SW 1271 (cell line): ENCODE measurements around the gene VTI1B.

Source experiments
- DNase-seq, 2 experiments: peaks; one replicate each; lab custom pipeline; 2025; lab: John Stamatoyannopoulos, UW

Gene VTI1B

DNA sequence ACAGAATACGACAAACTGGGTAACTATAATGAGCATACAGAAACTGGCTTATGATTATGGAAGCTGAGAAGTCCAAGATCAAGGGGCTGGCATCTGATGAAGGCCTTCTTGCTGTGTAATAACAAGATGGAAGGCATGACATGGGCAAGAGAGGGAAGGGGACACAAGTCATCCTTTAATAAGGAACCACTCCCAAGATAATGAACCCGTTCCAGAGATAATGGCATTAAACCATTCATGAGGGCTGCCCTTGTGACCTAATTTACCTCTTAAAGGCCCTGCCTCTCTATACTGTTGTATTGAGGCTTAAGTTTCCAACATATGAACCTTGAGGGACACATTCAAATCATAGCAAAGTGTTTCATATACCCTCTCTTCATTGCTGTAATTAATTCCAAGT is 4.6 kb upstream of the VTI1B start:
- DNase-seq, result no peak

DNA sequence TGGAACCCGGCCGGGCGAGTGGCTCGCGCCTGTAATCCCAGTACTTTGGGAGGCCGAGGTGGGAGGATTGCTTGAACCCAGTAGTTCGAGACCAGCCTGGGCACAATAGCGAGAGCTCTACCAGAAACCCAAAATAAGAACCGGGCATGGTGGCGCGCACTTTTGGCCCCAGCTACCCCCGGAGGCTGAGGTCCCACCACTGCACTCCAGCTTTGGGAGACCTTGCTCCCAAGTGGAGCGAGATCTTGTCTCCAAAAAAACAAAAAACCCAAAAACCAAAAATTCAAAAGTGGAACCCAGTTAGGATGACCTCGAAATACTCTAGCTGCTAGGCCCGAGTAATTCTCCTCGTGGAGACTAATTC is 769 bp upstream of the VTI1B start:
- no peak for DNase-seq

DNA sequence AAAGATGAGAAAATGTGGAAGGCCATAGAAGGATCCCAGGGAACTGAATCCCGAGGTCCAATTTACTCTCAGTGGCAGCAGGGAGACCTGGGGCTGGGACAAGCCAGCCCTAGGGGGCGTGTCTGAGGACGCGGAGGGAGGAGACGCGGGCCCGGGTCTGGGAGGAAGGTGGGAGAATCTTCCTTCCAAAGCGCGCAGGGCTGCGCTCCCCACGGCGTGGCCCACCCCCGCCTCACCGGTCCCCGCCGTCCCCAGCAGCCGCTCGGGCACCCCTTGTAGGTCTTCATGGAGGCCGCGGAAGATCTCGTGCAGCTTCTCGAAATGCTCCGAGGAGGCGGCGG is 323 bp downstream of the VTI1B start:
- peak; percentile 59 to 76 for DNase-seq

DNA sequence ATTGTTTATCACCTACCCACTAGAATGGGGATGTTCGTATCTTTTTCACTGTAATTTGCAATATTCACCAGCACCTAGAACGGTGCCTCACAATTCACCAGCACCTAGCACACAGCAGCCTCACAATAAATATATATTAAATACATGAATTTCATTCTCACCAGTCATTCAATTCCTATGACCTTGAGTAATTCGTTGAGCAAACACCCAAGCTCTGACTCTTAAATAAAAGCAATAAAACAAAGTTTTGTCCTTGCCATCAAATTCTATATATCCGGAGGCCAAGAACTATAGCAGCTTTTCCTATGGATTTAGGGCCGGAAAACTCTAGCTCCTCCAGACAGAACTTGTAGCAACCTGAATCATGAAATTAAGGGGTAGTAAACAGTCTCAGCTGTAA is 981 bp downstream of the VTI1B start:
- DNase-seq, result no peak

DNA sequence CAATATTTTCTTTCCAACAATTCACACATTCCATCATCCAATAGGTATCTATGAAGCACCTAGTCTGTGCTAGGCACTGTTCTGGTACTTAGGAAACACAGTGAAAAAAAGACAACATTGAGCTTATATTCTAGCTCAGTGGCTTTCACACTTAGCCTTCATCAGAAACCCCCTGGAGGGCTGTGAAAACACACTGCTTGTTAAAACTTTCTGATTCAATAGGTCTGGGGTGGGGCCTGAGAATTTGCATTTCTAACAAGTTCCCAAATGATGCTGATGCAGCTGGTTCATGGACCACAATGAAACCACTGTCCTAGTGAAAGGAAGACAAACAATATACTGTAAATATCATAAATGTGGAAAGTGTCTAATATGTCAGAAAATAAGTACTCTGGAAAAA is 5.9 kb downstream of the VTI1B start:
- no peak for DNase-seq

DNA sequence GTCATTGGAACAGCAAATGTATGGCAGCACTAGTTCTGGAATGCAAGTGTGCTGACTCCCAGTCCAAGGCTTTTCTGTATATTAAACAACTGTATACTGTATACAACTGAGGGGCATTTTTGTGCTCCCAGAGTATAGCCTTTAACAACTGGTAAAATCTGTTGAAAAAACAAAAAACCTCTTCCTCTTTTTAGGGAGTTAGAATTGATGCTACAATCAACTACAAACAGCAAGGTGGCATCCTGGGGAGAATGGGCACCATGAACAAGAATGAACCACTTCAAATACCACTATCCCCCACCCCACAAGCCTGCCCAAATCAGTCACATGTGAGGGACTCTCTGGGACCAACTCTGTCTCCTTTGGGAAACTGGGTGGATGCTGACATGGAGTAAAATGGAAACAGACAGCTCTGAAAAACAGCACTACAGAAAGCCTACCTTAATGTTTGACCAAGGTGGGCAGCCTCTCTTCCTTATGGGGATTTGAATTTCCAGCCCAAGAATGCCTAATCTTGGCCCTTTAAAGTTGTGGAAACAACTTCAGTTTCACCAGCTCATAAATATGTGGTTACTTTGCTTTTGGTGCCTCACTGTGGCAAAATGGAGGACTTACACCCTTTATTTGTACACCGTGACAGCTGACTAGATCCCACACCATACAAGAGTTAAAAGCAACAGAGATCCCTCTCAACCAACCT is 7.5 kb downstream of the VTI1B start:
- DNase-seq, result peak in 1 of 2 experiments; percentile 34

DNA sequence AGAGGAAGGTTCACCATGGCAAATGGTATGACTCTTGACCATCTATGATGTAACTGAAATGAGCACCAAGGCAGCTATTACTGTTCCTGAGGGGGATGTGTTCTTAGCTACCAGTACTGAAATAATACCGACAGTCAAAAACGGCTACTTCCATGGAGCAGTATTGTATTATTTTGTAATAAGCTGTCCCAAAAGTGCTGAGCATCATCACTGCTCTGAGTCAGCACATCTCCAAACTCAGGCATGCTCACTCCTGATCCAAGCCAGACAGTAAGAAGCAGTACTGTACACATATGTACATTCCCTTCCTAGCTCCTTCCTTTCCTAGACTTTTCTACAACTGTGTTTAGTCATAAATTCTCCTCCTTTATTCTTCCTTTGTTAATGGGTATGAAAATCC is 8.6 kb downstream of the VTI1B start:
- no peak for DNase-seq

DNA sequence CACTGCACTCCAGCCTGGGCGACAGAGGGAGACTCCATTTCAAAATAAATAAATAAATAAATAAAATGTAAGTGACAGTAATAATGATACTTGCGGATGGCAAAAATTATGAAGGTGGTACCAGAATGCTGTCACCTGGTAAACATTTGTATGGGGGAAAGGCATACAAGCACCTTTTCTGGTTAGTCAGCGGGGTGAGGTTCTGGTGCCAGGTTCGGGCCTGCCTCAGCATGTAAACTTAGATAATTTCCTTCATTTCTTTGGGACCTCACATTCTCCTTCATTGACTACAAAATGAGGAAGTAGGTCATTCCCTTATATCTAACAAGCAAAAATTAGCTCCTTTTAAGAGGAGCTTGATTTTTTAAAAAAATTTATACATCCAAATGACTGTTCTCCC is 10.8 kb downstream of the VTI1B start:
- no peak for DNase-seq

DNA sequence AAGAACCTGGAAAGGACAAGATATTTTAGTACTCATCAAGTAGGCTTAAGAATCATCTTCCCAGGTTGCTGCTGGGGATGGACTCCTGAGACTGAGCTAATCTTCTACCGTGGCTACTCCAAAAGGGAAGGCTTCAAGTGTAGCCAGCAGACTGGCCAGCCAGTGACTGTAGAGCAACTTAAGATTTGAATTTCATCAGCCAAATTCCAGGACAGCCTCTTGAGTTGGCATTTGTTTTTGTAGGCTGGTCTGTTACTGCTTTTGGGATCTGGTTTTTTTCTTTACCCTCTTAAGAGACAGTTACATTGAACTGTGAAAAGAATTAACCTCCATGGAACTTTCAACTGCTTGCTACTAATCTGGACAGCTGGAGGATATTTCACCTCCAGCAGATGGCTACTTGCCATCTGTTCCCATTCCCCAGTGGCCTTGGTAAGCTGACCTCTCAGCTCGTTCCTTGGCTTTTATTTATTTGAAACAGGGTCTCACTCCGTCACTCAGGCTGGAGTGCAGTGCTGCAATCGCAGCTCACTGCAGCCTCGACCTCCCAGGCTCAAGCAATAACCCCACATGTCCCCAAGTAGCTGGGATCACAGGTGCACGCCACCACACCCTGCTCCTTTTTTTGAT is 20.7 kb downstream of the VTI1B start:
- no peak for DNase-seq

DNA sequence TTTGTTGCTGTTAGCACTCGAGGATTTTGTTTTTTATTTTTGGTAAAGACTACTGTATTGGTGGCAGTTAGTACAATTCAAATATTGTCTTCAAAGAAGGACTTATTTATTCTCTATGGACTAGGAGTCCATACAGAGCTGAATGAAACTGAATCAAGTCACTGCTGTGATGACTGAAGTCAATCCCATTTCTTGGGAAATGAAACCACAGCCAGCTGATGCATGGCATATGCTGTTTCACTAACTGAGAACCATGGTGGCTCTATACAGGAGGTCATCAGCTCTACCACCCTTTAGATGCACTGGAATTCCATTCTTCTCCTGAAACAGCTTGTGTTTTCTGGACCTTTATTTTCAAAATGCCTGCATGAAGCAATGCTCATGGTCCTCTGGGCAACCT is 22.2 kb downstream of the VTI1B start:
- no peak for DNase-seq

DNA sequence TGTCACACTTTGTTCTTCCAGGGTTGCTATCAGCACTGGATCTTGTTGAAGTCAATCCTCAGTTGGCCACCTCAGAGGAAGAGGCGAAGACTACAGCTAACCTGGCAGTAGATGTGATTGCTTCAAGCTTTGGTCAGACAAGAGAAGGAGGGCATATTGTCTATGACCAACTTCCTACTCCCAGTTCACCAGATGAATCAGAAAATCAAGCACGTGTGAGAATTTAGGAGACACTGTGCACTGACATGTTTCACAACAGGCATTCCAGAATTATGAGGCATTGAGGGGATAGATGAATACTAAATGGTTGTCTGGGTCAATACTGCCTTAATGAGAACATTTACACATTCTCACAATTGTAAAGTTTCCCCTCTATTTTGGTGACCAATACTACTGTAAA is 23.7 kb downstream of the VTI1B start:
- DNase-seq, result no peak

DNA sequence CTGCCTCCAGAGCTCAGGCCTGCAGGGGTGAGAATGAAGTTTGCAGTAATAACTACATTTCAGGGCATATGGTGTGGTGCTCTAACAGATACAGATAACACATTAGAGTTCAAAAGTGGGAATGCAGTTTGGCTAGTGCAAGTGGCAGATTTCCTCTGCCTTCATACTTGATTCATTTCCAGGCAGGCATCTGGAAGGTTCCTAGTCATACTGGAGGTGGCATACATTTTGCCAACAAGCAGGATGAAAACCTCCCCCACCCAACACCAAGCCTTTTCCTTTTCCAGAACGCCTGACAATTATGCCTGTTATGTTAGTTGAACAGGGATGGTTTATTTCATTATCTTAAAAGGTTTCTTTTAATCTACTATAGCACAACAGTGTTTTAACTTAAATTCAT is 24.3 kb downstream of the VTI1B start:
- no peak for DNase-seq

DNA sequence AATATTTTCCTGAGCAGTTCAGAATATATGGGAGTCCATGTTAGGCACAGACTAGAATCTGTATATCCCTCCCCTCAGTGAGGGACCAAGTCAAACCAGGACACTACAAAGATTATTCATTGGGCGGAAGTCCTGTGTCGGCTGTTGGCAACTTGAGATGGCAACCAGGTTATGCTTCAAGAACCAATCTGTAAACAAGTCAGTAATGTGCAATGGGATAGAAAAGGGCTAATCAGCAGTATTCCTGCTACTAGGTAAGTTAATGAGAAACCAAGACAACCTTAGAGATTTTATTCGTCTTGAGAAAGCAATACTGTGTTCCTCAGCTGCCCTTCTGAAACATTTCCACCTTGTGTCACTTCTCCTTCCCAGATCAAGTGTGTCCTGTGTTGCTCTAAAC is 28.3 kb downstream of the VTI1B start:
- no peak for DNase-seq

DNA sequence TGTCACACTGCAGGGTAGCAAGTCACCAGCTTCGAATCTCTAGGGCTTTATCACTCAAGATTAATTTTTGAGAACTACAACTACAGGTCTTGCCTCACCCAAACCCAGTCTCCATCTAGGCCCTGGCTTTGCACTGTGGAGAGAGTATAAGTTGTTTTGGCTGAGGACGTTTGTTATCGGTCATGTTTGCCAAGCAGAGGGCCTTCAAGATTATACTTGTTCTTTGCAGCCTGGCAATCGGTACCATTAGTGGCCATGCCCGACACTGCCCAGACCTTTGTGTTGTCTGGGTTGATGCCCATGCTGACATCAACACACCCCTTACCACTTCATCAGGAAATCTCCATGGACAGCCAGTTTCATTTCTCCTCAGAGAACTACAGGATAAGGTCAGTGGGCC is 29.0 kb downstream of the VTI1B start:
- no peak for DNase-seq

DNA sequence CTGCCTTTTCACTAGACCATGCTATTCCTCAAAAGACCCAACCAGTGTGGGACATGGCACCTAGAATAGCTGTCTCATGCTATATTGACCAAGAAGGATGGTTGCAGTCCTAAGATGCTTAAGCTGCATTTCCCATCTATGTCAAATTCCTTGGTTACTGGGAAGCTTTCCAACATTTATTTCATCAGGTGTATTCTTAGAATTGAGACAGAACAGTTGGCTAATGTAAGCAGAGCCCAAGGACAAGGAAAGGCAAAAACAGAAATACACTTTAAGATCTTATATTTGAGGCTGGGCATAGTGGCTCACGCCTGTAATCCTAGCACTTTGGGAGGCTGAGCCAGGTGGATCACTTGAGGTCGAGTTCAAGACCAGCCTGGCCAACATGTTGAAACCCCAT is 30.0 kb downstream of the VTI1B start:
- no peak for DNase-seq

DNA sequence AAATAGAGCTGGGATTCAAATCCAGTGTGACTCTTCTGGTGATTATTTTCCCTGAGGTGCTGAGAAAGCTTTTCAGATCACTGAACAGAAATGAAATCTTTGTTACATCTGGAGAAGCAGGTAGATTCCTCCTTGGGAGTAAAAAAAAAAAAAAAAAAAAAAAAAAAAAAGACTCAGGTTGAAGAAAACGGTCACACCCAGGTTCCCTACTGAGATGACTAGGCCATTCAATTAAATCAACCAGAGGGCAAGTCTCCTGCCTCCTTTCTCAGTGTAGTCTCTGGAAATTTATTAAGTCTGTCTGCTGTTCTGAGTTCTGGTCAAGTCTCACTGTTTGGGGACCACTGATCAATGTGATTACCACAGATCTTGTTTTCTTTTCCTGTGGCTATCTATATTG is 30.7 kb downstream of the VTI1B start:
- no peak for DNase-seq

DNA sequence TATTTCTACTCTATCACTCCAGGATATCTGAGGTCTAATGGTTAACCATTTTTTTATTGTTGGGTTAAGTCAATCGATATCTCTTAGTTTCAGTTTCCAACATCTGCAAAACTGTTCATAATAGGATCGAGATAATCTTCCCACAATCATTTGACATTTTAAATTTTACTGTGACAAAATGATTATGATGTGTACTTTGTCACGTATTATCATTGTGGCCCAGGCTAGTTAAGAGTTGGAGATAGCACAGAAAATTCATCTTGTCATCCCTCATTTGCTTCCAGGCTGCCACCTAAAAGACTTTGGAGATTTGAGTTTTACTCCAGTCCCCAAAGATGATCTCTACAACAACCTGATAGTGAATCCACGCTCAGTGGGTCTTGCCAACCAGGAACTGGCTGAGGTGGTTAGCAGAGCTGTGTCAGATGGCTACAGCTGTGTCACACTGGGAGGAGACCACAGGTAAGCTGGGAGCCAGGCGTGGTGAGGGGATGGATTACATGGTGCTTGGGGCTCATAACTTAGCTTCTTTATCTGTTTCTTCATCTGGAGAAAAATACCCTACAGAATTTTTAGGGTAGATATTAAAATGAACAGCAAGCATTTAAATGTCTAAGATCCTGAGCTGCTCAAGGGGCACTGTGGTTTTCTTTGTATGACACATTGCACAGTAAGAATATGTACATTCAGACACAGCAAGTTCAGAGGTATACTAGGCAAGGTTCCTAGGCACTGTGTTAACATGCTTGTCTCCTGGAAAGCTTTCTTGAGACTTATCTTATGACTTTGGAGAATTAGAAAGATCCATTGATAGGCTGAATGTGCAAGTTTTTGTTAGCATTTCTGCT is 32.3 kb downstream of the VTI1B start:
- no peak for DNase-seq

DNA sequence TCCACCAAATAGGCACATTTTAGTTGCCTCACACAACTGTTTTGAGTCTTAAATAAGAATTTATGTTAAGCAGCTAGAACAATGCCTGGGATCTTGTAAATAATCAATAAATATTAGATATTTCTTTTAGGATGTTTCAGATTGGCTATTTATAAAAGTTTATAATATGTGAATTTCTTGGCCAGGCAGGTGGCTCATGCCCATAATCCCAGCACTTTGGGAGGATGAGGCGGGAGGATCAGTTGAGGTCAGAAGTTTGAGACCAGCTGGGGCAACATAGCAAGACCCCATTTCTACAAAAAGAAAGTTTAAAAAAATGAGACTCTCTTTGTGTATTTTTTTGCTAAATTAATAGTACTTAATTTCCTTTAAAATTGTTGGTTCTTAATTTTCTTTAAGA is 33.0 kb downstream of the VTI1B start:
- DNase-seq, result no peak

DNA sequence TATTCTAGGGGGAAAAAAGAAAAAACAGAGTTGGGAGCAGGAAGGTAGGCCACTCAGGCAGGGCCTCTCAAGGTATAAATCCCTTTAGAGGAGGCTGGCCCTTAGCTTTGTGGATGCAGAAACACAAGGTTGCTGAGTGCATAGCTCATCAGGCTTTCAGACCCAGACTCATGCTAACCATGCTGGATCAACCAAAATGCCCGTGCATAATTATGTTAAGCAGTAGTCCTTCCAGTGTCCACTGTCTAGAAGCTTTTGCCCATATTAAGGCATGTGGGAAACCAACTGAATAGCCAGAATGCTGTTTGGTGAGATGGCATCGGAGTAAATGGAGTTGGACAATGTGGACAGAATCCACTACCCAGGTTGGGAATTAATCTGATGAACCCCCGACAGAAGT is 35.8 kb downstream of the VTI1B start:
- DNase-seq, result no peak

DNA sequence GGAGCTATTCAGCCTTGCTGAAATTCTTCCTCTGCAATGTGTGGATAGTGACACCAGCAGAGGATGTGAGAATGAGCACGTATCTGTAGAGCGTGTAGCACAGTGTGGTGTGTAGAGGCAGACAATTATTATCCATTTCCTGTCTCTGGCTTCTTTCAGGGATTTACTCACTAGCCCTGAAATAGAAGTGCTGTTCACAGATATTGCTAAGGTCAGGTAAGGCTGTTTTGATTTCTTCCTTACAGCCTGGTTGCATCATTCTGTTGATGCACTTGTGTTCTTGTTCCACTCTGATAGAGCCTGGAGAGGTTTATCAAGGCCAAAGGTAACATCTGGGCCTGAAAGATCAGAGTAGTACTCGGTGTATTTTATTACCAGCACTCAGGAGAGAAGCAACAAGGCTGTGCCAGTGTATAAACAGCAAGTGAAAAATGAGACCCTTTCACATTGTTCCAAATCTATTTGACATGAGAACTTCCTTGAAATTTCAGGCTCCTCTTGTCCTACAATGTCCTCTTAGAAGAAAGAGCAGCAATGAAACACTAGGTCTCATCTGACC is 38.0 kb downstream of the VTI1B start:
- DNase-seq, result no peak

DNA sequence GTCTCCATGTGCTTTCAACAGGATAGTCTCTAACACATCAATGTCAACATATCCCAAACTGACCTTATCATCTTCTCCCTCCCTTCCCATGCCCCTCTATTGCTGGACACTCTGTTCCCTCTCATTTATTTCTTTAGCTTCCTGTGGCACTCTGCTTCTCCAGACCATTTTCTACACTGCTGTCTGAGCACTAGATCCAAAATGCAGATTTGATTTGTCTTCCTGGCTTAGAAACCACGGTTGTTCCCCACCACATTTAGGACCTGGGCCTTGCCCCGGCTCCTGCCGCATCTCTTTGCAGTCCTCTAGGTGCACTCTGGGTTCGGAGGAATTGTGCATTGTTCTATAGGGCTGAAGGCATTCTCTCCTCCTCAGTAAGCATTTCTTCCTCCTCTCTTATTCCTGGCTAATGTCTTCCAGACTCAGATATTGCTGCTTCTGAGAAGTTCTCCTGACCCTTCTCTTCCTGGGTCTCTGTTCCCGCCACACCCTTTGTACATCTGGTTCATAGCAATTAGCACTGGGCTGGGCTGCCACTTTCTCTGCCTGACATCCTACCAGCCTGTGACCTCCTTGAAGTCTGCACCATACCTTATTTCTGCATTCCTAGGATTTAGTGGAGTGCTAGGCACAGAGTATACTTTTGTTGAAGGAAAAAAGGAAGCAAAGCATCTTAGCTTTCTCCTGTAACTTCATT is 40.8 kb downstream of the VTI1B start:
- DNase-seq, result no peak

DNA sequence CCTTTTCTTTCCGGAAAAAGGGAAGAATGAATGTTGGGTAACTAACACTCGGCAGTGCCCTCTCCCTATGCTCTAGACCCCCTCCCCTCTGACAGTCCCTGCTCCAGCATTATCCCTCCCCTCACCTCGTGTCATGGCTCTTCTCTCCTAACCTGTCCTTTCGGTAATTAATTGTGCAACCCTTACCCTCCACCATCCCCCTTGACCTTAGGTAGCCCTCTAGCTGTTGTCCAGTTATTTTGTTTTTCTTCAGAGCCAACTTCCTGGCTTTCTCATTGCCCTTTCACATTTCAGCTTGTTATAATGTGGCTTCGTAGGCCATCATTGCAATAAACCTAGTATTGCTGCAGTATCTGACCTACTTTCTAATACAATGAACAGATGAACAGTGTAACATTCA is 43.5 kb downstream of the VTI1B start:
- no peak for DNase-seq

DNA sequence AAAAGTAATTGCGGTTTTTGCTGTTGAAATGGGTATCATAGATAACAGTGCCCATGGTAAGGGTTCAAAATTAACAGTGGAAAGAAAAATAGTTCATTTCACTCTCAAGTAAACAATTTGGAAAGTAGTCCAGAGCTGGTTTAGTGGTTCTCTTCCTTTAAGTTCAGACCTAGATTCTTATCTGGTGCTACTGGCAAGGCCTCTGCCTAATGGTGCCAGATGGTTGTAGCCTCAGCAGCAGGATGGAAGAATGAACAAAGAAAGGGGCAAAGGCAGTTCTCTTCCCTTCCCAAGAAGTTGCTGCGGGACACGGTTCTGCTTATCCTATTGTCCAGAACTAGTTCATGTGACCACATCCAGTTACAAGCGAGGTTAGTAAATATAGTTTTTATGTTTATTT is 44.2 kb downstream of the VTI1B start:
- DNase-seq, result no peak
